CD1c-positive myeloid dendritic cell (primary cell): ENCODE results near the gene PLXNA2.

ENCODE experiments used
- DNase-seq: peaks from one replicate; pipeline ENCODE4 v3.0.0-alpha.2; 2016; ENCODE audit errors: extremely low spot score

Gene PLXNA2

DNA sequence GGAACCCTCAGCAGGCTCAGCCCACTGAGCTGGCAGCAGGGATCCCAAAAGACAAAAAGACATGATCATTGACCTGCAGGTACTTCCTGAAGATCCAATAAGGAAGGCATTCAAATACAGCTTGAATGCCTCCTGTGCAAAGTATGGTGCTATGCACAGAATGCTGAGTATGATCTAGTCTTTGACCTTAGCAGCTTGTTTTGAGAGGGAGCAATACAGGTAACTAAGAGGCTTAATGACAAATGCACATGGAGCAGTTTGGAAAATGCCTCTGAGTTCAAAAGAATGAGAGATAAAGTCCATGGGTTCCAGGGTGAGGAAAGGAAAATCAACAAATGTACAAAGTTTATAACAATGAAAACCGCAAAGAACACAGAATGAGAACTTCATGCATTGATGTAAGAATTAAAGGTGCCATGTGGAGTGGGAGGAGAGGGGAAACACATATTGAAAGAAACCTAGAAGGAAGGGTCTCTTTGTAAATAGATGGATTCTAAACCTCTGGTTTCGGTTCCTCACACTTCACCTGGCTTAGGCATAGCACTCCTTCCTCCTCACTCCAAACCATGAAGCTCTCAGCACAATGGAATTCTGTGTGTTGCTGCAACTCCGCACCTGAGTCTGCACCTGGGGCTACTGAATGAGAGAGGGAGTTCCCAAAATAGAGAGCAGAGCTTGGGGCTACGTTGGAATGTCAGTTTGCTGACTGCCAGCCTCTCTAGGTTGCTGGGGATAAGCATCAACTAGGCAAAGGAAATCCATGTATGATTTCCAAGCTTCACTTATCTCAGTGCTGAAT is 77.6 kb downstream of the PLXNA2 start:
- DNase-seq: no peak

DNA sequence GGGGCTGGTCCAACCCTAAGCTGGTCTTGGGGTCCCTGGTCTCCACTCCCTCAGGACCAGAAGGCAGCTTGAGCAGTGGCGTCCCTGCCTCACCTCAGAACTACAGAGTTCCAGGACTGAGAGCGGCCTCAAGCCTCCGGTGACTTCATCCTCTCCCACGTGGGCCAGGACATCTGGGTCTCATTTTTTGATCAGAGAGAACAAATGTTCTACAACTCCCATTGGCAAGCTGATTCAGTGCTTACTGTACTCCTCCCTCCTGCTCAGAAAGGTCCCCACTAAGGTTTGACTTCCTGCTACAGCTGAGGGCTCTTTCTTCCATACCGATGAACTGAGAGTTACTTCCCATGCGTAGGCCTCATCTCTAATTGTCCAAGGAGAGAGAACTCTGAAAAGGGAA is 78.5 kb downstream of the PLXNA2 start:
- no peak for DNase-seq

DNA sequence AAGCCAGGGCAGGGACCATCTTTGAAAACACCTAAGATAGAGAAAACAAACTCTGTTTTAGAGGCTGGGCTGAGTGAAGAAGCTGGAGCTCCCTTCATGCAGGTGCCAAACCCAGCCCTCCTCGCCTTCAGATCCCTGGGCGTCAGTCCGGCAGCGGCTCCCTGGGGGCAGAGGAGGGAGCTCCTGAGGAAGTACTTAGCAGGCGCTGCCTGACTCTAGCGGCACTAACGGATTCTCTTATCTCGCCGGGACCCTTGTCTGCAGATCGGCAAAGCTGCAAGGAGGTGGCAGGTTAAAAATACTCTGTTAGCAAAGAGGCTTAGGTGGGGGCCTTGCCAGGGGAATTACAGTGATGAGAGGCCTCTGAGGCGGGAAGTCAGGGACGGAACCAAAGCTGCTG is 79.6 kb downstream of the PLXNA2 start:
- DNase-seq: no peak

DNA sequence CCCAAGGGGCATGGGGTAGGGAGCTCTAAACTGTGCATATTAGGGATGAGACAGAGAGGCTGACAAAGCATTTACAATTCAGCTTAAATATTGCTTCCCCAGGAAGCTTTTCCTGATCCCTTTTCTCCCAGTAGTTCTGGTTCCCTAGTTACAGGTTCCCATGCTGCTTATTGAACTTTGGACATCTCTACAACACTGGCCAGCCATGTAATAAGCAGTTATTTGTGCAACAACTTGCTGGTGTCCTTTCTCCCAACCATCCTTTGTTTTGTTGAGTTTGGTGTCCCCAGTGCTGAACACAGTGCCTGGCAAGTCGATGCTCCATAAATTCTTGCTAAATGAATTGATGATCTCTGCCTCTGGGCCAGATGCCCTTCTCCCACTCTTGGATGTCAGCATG is 80.6 kb downstream of the PLXNA2 start:
- DNase-seq: no peak

DNA sequence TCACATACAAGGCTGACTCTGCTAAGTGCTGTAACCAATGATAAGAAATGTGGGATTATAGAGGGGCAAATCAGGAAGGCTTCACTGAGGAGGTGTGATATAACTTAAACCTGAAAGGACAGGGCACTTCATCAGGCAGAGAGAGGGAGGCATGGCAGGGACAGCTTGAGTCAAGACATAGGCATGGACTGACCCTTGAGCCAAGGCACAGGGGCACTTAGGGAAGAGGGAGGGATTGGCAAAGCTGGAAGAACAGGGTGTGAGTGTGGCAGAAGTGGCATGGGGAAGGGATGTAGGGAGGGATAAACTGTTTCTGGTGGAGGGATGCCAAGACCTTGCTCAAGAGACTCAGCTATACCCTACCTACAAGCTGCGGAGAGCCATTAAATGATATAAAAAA is 81.3 kb downstream of the PLXNA2 start:
- no peak for DNase-seq

DNA sequence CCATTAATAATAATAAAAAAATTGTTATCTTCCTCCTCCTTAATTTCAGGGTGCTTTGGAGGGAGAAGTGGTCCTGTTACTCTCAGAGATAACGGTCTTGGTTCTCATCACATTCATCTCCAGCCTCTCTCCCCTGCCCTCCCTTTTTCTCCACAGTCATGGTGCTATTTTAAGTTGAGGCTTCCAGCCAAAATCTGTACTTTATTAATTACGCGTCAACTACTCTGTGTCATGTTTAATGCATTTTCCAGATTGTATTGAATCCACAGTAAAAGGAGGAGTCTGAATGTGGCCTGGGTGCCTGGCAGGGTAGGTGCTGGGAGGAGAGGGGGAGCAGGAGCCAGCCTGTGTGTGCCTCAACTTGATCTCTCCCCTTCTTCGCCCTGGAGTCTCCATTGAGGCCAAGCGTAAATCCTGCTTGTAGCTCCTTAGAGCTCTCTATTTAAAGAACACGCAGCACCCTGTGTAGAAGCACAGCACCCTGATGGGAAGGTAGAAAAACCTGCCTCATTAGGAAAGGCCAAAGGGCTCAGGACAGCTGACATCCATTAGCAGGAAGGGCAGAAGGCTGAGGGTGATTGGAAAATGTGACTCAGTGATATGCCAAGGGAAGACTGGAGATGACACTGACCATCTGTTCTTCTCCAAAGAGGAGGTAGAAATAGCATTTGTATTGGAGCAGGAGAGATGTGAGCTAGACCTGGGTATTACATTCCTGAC is 82.4 kb downstream of the PLXNA2 start:
- DNase-seq: no peak

DNA sequence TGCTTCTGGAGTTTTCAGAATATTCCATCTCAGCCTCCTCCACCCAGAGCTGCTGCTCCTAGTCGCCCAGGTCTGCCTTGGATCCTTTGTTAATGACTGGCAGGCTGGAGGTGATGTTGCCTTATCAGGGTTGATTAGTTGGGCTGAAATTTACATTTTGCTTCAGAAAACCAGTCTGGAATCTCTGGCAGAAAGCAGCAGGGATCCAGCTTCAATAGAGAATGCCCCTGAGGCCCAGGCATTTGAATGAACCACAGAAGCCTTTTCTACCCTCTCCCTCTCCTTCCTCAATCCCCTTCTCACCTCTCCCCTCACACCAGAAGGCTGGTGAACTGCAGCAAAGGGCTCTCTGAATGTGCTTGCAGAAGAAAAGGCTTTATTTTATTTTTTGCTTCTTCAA is 83.2 kb downstream of the PLXNA2 start:
- DNase-seq: no peak

DNA sequence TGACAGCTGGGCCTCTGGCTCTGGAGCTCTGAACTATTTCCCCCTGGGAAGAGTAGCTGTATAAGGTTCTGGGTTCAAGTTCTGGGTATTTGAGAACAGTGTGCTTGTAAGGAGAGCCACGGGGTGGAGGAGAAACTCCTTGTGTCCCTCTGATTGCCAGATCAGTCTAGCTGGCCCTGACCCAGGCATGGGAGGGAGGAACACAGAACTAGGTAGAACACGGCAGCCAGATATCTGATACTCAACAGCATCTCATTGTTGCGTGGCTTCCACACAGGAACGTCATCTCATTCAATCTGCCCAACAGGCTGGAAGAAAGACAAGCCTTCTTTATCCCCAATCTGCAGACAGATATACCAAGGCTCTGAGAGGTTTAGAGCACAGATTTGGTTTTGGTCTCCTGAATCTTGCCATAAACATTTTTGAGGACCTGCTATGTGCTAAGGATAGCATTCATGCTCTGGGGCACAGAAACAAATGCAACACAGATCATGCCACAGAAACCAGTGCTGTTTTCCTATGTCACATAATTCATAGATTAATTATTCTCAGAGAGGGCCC is 83.8 kb downstream of the PLXNA2 start:
- no peak for DNase-seq

DNA sequence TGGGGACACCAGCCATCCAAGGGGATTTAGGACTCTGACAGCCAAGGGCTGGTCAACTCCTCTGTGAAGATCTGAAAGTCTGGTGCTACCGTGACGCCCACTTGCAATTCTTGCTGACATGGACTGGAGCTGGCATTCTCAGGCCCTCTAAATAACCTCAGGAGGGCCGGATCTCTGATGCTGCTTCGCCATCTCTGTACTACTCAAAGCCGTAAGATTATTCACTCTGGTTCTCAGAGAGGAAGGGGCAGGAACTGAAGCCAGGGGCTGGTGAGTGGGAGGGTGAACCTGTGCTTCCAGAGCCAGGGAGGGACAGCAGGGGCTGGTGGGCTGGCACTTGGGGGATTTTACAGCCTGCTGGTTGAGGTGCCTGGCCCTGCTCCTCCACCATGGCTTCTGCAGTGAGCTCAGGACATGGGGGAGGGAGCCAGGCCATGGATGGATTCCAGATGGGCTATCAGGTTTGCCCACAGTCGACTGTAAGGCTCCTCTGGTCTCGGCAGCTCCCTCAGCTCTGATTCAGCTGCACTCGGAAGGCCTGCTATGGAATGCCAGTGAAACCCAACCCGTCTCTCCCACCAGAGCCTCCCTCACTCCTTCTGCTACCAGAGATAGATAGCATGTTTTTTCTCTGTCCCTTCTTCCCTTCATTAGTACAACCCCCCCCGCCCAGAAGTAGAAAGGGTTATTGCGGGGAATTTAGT is 84.5 kb downstream of the PLXNA2 start:
- no peak for DNase-seq

DNA sequence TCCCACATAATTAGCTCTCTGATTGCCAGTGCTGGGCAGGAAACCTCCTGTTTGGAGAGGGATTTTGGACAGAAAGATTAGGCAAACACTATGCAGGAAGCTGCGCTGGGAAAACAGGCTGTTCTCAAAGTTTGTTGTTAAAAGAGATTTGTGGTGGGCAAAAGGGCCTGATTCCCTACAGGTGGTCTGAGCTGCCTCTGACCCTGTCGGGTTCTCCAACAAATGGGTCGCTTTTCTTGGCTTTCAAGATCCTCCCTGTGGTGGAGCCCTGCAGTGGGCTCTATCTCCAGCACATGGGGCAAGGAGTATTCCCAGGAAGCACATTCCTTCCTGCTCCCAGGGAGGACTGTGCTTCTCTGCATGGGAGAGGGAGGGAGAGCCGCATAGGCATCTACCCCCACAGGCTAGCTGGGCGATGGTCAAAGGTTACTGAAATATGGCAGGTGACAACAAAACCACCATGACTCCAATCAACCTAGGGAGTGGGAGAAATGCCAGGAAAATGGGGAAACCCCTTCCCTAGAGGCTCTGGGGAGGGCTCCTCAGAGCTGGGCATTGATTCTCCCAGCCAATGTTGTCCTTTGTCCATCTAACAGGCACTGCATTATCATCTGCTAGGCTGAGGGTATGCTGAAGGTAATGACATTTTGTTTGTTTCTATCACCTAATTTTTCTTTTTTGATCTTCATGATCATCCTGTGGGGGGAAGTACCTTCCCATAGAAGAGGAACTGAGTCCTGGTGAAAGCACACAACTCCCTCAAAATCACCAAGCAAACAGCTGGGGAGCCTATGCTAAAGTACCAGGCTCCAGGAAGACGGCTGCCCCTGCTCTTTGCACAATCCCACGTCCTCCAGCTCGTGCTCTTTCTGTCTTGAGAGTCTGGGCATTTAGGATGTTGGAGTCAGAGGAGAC is 85.3 kb downstream of the PLXNA2 start:
- peak; percentile 26 for DNase-seq

DNA sequence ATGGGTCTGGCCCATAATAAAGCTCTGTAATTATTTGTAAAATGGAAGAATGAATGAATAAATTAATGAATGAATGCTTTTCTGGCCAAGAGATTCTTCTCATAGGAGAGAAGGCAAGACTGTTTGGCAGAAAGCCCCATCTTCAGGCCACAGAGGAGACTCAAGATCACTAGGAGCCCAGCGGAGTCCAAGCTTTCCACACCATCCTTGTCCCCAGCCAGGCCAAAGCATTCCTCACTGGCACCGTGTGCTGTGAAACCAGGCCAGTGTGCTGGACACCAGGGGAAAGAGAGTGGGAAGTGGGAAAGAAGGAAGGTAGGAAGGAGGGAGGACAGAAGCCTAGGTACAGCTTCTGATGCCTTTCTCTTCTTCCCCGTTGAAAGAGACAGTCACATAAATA is 86.4 kb downstream of the PLXNA2 start:
- no peak for DNase-seq

DNA sequence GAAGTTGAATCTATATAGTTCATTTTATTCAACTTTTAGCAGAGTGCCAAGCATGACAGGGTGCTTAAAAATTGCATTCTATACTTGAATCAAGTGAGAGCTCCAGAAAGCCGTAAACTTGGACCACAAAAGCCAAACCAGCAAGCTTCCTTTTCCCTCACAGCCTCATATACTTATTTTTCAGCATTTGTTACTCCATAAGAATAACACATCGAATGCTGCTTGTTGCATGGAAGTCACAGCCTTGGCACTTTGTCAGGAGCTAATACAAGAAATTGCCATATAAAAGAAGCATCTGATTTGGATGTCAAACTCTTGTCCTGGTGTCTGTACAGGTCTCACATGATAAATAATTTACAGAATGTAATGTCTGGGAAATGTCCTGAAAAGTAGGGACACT is 87.4 kb downstream of the PLXNA2 start:
- no peak for DNase-seq

DNA sequence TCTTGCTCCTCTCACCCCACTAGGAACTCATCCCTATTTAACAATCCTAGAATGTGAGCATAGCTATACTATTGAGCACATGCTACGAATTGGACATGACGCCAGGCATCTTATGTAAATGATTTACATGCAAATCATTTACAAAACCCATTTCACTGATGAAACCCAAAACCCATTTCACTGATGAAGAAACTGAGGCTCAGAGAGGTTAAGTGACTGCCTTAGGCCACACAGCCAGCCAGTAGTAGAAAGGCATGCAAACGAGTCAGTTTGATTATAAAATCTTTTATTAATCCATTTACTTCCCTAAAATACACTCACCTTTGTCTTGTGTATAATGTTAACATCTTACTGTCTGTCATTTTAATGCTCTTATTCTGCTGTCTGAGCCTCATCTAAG is 87.9 kb downstream of the PLXNA2 start:
- DNase-seq: no peak

DNA sequence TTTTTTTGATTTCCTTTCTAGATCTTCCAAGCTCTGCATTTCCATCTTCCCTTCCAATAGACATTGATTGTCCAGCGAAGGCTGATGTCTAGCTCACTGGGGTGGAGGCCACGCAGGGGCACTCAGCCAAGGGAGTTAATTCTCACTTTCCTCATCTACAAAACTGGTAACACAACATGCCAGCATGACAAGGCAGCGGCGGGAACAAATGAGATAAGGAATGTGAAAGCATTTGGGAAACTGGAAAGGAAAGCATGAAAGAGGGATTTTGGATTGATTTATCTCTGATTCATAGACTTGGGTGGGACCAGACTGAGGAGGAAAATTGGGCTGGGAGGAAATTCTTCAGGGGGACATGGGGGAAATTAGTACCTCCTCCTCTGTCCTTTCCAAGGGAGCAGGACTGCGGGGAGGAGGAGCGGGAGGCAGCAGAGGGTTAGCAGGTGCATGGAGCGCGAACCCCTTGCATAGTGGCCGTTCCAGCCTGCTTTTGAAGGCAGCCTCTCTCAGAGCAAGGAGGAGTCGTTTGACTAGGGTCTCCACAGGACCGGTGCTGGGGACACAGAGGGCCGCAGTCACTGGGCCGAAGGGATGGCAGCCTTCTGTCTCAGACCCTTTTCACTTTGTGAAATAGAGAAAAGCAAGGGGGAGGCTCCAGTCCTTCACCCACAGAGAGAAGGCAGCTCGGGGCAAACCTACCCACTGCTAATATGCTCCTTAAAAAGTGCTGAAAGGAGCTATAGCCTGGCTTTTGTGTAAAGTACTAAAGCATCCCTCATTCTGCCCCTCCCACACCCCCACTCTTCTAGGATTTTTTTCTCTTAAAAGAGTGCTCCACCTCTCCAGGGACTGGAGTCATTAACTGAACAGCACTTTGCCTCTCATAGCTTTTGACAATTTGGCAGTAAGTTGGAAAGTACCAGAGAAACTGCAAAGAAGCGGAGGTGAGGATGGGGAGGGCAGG is 89.2 kb downstream of the PLXNA2 start:
- DNase-seq: no peak

DNA sequence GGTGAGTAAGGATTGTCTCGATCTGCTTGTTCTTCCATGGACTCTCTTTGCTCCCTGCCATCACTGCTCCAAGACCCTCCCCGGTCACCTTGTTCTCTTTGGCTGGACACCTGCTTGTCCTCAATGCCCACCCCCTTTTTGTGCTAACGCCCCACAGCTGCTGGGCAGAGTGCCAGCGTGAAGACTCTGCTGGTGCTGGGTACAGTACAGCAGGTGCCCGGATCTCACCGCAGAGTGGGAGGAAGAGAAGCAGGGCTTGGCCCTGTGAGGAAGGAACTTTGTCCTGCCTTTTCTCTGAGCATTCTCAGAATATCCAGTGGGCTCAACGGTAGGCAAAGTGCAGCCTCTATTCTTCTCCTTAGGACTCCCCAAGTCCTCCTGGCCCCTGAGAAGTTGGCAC is 90.1 kb downstream of the PLXNA2 start:
- DNase-seq: no peak

DNA sequence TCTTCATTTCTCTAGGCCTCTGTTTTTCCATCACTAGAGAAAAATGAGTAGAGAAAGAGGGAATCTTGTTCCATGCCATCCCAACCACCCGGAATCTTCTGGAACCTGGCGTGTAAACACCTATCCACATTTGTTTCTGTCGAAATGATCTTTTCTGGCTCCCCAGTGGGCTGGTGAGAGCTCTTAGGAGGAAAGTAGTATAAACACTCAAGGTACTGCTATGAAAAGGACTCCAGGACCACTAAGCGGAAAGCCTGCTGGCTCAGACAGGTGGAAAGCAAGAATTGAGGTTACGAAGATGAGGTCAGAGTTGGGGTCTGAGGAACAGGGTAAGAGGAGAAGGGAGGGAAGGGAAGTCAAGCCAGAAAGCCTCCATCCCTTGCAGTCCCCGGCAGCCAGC is 90.8 kb downstream of the PLXNA2 start:
- DNase-seq: no peak

DNA sequence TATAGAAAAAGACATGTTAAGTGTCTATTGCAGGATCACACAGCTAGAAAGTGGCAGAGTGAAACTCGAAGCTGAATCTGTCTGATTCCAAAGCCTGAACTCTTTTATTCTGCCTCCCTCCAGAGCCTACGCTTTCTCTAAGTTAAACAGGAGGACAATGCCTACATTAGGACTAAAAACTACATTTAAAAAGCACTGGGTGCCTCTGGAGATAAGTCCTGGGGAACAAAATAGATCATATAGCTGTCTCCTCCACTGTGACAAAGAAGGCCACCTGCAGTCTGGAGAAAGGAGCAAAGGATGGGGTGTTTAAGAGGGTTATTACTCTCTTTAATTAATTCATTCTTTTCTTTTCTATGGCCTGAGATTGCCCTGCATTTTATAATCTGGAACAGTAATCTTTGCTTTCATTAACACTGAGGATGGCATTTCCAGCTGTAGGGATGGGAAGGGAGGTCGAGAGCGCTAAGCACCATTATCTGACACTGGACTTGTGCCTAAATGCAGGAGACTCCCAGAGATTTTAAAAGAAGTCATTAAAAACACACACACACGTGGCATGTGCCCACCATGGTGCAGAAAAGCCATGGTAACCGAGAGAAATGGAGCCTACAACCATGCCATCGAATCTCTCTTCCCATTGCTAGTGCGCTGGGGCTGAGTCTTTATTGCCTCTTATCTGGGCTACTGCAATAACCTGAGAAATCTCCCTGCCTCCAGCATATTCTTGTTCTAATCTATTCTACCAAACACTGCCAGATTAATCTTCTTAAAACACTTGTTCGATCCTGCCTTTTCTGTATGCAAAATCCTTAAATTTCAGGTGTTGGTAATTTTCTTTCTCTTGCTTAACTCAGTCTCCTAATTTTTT is 92.2 kb downstream of the PLXNA2 start:
- DNase-seq: no peak

DNA sequence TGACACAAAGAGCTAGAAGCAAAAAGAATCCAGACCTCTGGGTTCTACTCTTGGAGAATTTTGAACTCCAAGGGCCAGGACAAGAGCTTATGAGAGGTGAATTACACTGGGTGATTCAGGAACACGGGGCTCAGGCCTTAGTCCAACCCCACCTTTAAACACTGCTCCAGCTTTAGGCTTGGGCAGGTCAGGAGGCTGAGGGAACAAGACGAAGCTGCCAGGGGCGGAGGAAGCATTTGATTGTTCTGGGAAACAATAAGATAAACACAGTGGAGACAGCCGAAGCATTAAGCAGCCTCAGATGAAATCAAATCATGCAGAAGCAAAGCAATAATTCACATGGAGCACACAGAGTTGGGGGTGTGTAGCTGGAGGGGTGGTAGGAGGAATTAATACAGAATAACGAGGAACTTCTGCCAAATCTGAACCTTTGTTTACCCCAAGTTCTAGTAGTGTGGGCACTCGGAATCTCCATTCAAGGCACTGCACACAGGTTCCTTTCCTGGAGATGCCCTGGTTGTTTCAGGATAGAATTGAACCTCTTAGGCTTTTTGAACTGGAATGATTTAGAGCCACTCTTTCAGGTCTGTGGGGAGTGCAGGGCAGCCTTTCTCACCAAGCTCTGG is 93.2 kb downstream of the PLXNA2 start:
- DNase-seq: no peak
